Uterus (tissue), 4 donors: ENCODE measurements around the gene PTGIS. TPM values are rescaled to one million over a fixed set of nuclear protein-coding genes. Genes with fewer than 3 reads are reported as not detected.

ENCODE experiments used
- DNase-seq, 2 donors: peaks; one replicate each; pipeline ENCODE4 v3.0.0-alpha.2; 2019 to 2020
- H3K27ac ChIP-seq, 2 donors: fragments of 200-600 bp; sonication (generic); 1 replicate in 1 of 2; 2 replicates in 1 of 2; pipeline ENCODE4 v1.5.1; 2016 to 2018
- H3K27me3 ChIP-seq, 2 donors: fragments of 200-600 bp; sonication (generic); one replicate each; pipeline ENCODE4 v1.5.1; 2018 to 2019; ENCODE audit warnings: control low read depth in 1 of 2
- H3K36me3 ChIP-seq, 2 donors: fragments of 200-600 bp; sonication (generic); one replicate each; pipeline ENCODE4 v1.5.1; 2019; ENCODE audit warnings: control low read depth in 1 of 2
- H3K4me1 ChIP-seq, 2 donors: fragments of 200-600 bp; sonication (generic); one replicate each; pipeline ENCODE4 v1.5.1; 2018 to 2019; ENCODE audit warnings: control low read depth in 1 of 2
- H3K4me3 ChIP-seq, 2 donors: fragments of 200-600 bp; sonication (generic); 1 replicate in 1 of 2; 2 replicates in 1 of 2; pipeline ENCODE4 v1.5.1; 2018 to 2019; ENCODE audit warnings: mild to moderate bottlenecking in 1 of 2
- H3K9me3 ChIP-seq, 2 donors: fragments of 200-600 bp; sonication (generic); one replicate each; pipeline ENCODE4 v1.5.1; 2019; ENCODE audit warnings: control low read depth in 1 of 2
- CTCF ChIP-seq, 4 experiments: fragments of 200-600 bp in 2 of 4; fragments of 450-650 bp in 2 of 4; sonication (generic) in 2 of 4; IDR thresholded peaks; one replicate each; pipeline ENCODE4 v1.5.1; 2016 to 2019; ENCODE audit warnings: antibody characterized with exemption in 4 of 4, mild to moderate bottlenecking in 2 of 4, moderate library complexity in 1 of 4
- POLR2A ChIP-seq, 2 donors: fragments of 450-650 bp; IDR thresholded peaks; one replicate each; pipeline ENCODE4 v1.6.1; 2016; ENCODE audit warnings: antibody characterized with exemption in 2 of 2, mild to moderate bottlenecking in 1 of 2, moderate library complexity in 1 of 2
- intact Hi-C: fragments of 100-400 bp; cut with DNase I; formaldehyde crosslinking; loops from one replicate; pipeline ENCODE4 v1.15.1; 2023; ENCODE audit warnings: low total_unique reads
- total RNA-seq, 4 donors: library from RNA; depleted of rRNA in 3 of 4; stranded (reverse); fragments of >200 nt in 3 of 4; gene quantifications; one replicate each; pipeline versions ENCODE4 v1.1.0 to v1.2.4, GENCODE V29; 2014 to 2023
- donor health status: DM: yes; HTN: yes; CAD: no.

The PTGIS gene
- total RNA-seq, 4 donors from 2014 or later = 64.7 to 460 (median 140) TPM

GRCh38 chr20:49466114-49466912 is 101.6 kb downstream of the PTGIS start:
- no peaks in the 10 kb centered on the region for H3K27me3 ChIP-seq
- no peaks in the 10 kb centered on the region for H3K36me3 ChIP-seq
- H3K9me3 ChIP-seq = no peaks in the 10 kb centered on the region
- TF ChIP-seq CTCF (IDR thresholded peaks at IDR 0.05) (no peak), POLR2A (IDR thresholded peaks at IDR 0.05) (no peak)
- DNase-seq = no peak
- H3K4me3 ChIP-seq = no peak overlapping the region
- no peak overlapping the region for H3K27ac ChIP-seq
- no peaks in the 10 kb centered on the region for H3K4me1 ChIP-seq
- intact Hi-C loops = no loop called here

GRCh38 chr20:49464556-49464955 is 103.4 kb downstream of the PTGIS start:
- no peaks in the 10 kb centered on the region for H3K27me3 ChIP-seq
- no peak overlapping the region for H3K27ac ChIP-seq
- no peaks in the 10 kb centered on the region for H3K4me1 ChIP-seq
- no peak overlapping the region for H3K4me3 ChIP-seq
- H3K9me3 ChIP-seq = no peaks in the 10 kb centered on the region
- no peaks in the 10 kb centered on the region for H3K36me3 ChIP-seq
- DNase-seq = no peak
- TF ChIP-seq CTCF (IDR thresholded peaks at IDR 0.05) (no peak), POLR2A (IDR thresholded peaks at IDR 0.05) (no peak)
- intact Hi-C loops = no loop called here

GRCh38 chr20:49462626-49463025 is 105.3 kb downstream of the PTGIS start:
- no peaks in the 10 kb centered on the region for H3K4me1 ChIP-seq
- no peaks in the 10 kb centered on the region for H3K9me3 ChIP-seq
- intact Hi-C loops = no loop called here
- H3K27me3 ChIP-seq = no peaks in the 10 kb centered on the region
- no peak overlapping the region for H3K4me3 ChIP-seq
- no peaks in the 10 kb centered on the region for H3K36me3 ChIP-seq
- TF ChIP-seq POLR2A (IDR thresholded peaks at IDR 0.05) (no peak), CTCF (IDR thresholded peaks at IDR 0.05) (no peak)
- DNase-seq = no peak
- H3K27ac ChIP-seq = no peak overlapping the region

- H3K9me3 ChIP-seq = no peaks in the 10 kb centered on the region
- H3K4me1 ChIP-seq = no peaks in the 10 kb centered on the region
- H3K27ac ChIP-seq = no peak overlapping the region
- H3K36me3 ChIP-seq = no peaks in the 10 kb centered on the region
- TF ChIP-seq CTCF (IDR thresholded peaks at IDR 0.05) (no peak), POLR2A (IDR thresholded peaks at IDR 0.05) (no peak)
- H3K27me3 ChIP-seq = no peaks in the 10 kb centered on the region
- intact Hi-C loops = no loop called here
- DNase-seq = no peak
- H3K4me3 ChIP-seq = no peak overlapping the region
These were observed 105.9 kb downstream of the PTGIS start for GRCh38 chr20:49461894-49462620.

GRCh38 chr20:49460916-49461315 is 107.0 kb downstream of the PTGIS start:
- no peaks in the 10 kb centered on the region for H3K4me1 ChIP-seq
- no peak for DNase-seq
- no peak overlapping the region for H3K27ac ChIP-seq
- H3K4me3 ChIP-seq = no peak overlapping the region
- no peak for TF ChIP-seq CTCF (IDR thresholded peaks at IDR 0.05)
- no peak for TF ChIP-seq POLR2A (IDR thresholded peaks at IDR 0.05)
- intact Hi-C loops = no loop called here
- no peaks in the 10 kb centered on the region for H3K36me3 ChIP-seq
- H3K27me3 ChIP-seq = no peaks in the 10 kb centered on the region
- H3K9me3 ChIP-seq = no peaks in the 10 kb centered on the region
